A673 (cell line): ENCODE measurements around the gene IGSF22.

Source experiments
- CTCF ChIP-seq: fragments of 300-800, 200-600 bp; sonication (generic); conservative IDR thresholded peaks from 2 replicates; pipeline ENCODE4 v1.5.1; 2017; ENCODE audit warnings: low read depth, mild to moderate bottlenecking, antibody characterized with exemption, low read length, moderate library complexity, mixed read lengths
- EZH2 ChIP-seq: fragments of 200-600 bp; sonication (generic); IDR thresholded peaks from 2 replicates; pipeline ENCODE4 v1.6.1; 2017; ENCODE audit warnings: borderline replicate concordance, low read depth, mild to moderate bottlenecking, mixed read lengths, antibody characterized with exemption, low read length; ENCODE audit not compliant: poor library complexity, severe bottlenecking

GRCh38 chr11:18697576-18697975 lies 28.4 kb downstream of the IGSF22 start:
- TF ChIP-seq EZH2 (no peak), CTCF (no peak)
